Body of pancreas (tissue), 4 donors: Measurements from ENCODE around the gene NUTF2.

Experiments
- CTCF ChIP-seq, 7 experiments: fragments of 450-650 bp in 4 of 7; fragments of 200-600 bp in 3 of 7; sonication (generic) in 3 of 7; IDR thresholded peaks; one replicate each; pipeline ENCODE4 v1.5.1; 2016 to 2019; ENCODE audit warnings: antibody characterized with exemption in 7 of 7
- POLR2A ChIP-seq, 3 donors: fragments of 450-650 bp; IDR thresholded peaks; one replicate each; pipeline ENCODE4 v1.6.1; 2016; ENCODE audit warnings: antibody characterized with exemption in 3 of 3, mild to moderate bottlenecking in 2 of 3

GRCh38 chr16:67834242-67834614 is 12.5 kb upstream of the NUTF2 start:
- no peak for TF ChIP-seq CTCF (IDR thresholded peaks at IDR 0.05)
- TF ChIP-seq POLR2A (IDR thresholded peaks at IDR 0.05), result no peak
